HL-60 (cell line): ENCODE measurements around the gene ANKRD35.

ENCODE experiments used
- DNase-seq, 2 experiments: peaks; one replicate each; pipeline ENCODE4 v3.0.0-alpha.2; 2010 to 2020; ENCODE audit warnings: low read depth in 1 of 2, low spot score in 1 of 2
- H3K27ac ChIP-seq: fragments of 250-450 bp; sonication (Bioruptor Pico); replicated peaks from 2 replicates; pipeline ENCODE4 v1.5.1; 2020; ENCODE audit warnings: mild to moderate bottlenecking, moderate library complexity
- H3K27me3 ChIP-seq: fragments of 250-450 bp; sonication (Bioruptor Pico); 2 replicates; pipeline ENCODE4 v1.5.1; 2021; ENCODE audit warnings: mild to moderate bottlenecking, moderate library complexity; ENCODE audit not compliant: insufficient read depth, poor library complexity, severe bottlenecking
- H3K4me3 ChIP-seq: replicated peaks from 2 replicates; pipeline ENCODE4 v1.5.1; 2011; ENCODE audit warnings: mild to moderate bottlenecking, control low read depth, low read length; ENCODE audit not compliant: insufficient read depth
- GABPA ChIP-seq: IDR thresholded peaks from 2 replicates; pipeline ENCODE4 v1.6.1; 2012; ENCODE audit warnings: low read depth
- POLR2AphosphoS5 ChIP-seq: IDR thresholded peaks from 2 replicates; pipeline ENCODE4 v1.6.1; 2012; ENCODE audit warnings: low read depth
- REST ChIP-seq: IDR thresholded peaks from 2 replicates; pipeline ENCODE4 v1.6.1; 2012; ENCODE audit warnings: low read depth; ENCODE audit not compliant: insufficient replicate concordance
- SPI1 ChIP-seq: IDR thresholded peaks from 2 replicates; pipeline ENCODE4 v1.6.1; 2012; ENCODE audit warnings: low read depth, mild to moderate bottlenecking, borderline replicate concordance
- TF ChIP-seq, protein P1 (sequence below): IDR thresholded peaks from one replicate; pipeline ENCODE4 v1.5.1; 2011; ENCODE audit warnings: low read length, control low read depth, inconsistent platforms; ENCODE audit not compliant: insufficient read depth

ANKRD35 gene

GRCh38 chr1:145892486-145893087 is 6.9 kb upstream of the ANKRD35 start:
- DNase-seq = no peak
- no peak overlapping the region for H3K27ac ChIP-seq
- no peak overlapping the region for H3K4me3 ChIP-seq
- no peak for TF ChIP-seq GABPA
- TF ChIP-seq, protein P1, sequence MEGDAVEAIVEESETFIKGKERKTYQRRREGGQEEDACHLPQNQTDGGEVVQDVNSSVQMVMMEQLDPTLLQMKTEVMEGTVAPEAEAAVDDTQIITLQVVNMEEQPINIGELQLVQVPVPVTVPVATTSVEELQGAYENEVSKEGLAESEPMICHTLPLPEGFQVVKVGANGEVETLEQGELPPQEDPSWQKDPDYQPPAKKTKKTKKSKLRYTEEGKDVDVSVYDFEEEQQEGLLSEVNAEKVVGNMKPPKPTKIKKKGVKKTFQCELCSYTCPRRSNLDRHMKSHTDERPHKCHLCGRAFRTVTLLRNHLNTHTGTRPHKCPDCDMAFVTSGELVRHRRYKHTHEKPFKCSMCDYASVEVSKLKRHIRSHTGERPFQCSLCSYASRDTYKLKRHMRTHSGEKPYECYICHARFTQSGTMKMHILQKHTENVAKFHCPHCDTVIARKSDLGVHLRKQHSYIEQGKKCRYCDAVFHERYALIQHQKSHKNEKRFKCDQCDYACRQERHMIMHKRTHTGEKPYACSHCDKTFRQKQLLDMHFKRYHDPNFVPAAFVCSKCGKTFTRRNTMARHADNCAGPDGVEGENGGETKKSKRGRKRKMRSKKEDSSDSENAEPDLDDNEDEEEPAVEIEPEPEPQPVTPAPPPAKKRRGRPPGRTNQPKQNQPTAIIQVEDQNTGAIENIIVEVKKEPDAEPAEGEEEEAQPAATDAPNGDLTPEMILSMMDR = no peak
- TF ChIP-seq REST = no peak
- TF ChIP-seq POLR2AphosphoS5 = no peak
- TF ChIP-seq SPI1 = no peak
- no peaks in the 10 kb centered on the region for H3K27me3 ChIP-seq

DNA sequence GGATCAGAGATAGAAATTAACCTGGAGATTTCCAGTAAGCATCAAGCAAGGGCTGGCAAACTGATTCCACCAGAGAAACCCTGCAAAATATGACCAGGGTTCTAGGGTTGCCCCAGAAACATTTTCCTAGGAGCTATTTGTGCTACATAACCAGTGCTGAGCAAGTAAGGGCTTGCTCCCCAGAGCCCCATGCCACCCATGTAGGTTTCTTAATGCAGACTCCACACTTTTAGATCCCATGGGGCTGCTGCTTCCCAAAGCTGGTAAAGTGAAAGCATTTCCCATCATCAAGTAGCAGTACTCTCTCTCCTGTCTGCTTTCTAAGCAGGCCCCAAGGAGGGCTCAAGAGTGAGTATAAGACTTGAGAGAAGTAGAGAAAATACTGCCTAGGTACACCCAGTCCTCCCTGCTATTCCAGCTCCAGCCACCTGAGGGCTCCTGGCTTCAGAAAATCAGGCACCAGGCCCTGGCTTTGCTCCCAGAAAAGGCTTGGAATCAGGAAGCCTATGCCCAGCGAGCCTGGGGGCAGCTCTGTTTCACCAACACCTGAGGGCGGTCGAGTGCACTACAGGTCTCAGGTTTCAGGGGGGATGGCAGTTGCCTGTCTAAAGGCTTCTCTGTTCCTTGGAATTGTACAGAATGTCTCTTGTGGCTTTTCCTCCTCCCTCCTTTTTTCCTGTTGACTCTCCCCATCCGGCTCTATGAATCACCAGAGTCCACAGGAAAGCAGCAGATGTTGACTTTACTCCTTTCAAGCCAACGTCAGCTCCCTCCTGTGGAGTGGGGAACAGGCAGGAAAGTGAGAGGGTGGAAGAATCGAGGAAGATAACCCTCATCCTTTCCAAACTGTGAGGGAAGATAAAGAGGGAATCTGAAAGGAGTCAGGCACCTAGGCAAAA is 6.2 kb upstream of the ANKRD35 start:
- TF ChIP-seq, protein P1 = peak; percentile 95
- TF ChIP-seq REST (no peak), POLR2AphosphoS5 (no peak)
- Histone ChIP-seq H3K4me3 (no peak overlapping the region), H3K27me3 (no peaks in the 10 kb centered on the region), H3K27ac (no peak overlapping the region)
- DNase-seq = peak; percentile 48 to 61

GRCh38 chr1:145891143-145891542 is 5.5 kb upstream of the ANKRD35 start:
- Histone ChIP-seq H3K27ac (no peak overlapping the region), H3K27me3 (no peaks in the 10 kb centered on the region), H3K4me3 (no peak overlapping the region)
- DNase-seq = no peak
- TF ChIP-seq REST = no peak
- TF ChIP-seq POLR2AphosphoS5 = no peak
- TF ChIP-seq, protein P1 = no peak
- TF ChIP-seq SPI1 = no peak
- no peak for TF ChIP-seq GABPA
